CD14-positive monocyte (primary cell): ENCODE data around the gene SLC26A3. TPM values are rescaled to one million over a fixed set of nuclear protein-coding genes. Genes with fewer than 3 reads are reported as not detected.

Experiments used
- DNase-seq, 3 donors: peaks; one replicate each; pipeline ENCODE4 v3.0.0-alpha.2; 2011 to 2022
- H2AFZ ChIP-seq: 2 replicates; pipeline ENCODE4 v1.6.0; 2012; ENCODE audit warnings: mild to moderate bottlenecking, low read depth, low read length, inconsistent platforms; ENCODE audit not compliant: insufficient read depth, poor library complexity, severe bottlenecking
- H3K27ac ChIP-seq, 2 donors: 1 replicate in 1 of 2; 2 replicates in 1 of 2; pipeline ENCODE4 v1.5.1; 2012 to 2013; ENCODE audit warnings: low read length in 2 of 2, control low read depth in 1 of 2, inconsistent platforms in 1 of 2, low read depth in 1 of 2, mild to moderate bottlenecking in 1 of 2
- H3K27me3 ChIP-seq, 2 donors: one replicate each; pipeline versions ENCODE4 v1.6.0 to v1.6.1; 2011 to 2013; ENCODE audit warnings: low read length in 2 of 2; ENCODE audit not compliant: control insufficient read depth in 2 of 2, insufficient read depth in 2 of 2
- H3K36me3 ChIP-seq, 2 donors: replicated peaks in 1 of 2; 1 replicate in 1 of 2; 2 replicates in 1 of 2; pipeline versions ENCODE4 v1.5.1 to v1.6.1; 2012 to 2013; ENCODE audit warnings: low read length in 2 of 2, control low read depth in 1 of 2, inconsistent platforms in 1 of 2, mild to moderate bottlenecking in 1 of 2; ENCODE audit not compliant: insufficient read depth in 2 of 2, control insufficient read depth in 1 of 2
- H3K4me1 ChIP-seq, 2 donors: 1 replicate in 1 of 2; 2 replicates in 1 of 2; pipeline versions ENCODE4 v1.5.1 to v1.6.1; 2012 to 2013; ENCODE audit warnings: low read length in 2 of 2, control low read depth in 1 of 2, inconsistent platforms in 1 of 2, mild to moderate bottlenecking in 1 of 2, moderate library complexity in 1 of 2; ENCODE audit not compliant: insufficient read depth in 2 of 2, control insufficient read depth in 1 of 2
- H3K4me2 ChIP-seq: replicated peaks from 2 replicates; pipeline ENCODE3; 2012; ENCODE audit warnings: low read length, moderate library complexity, mild to moderate bottlenecking; ENCODE audit not compliant: poor library complexity, severe bottlenecking; ENCODE audit errors: extremely low read depth
- H3K4me3 ChIP-seq, 3 experiments: fragments of 200-600 bp in 1 of 3; sonication (generic) in 1 of 3; replicated peaks in 1 of 3; 1 replicate in 2 of 3; 2 replicates in 1 of 3; pipeline ENCODE4 v1.5.1; 2011 to 2013; ENCODE audit warnings: low read length in 3 of 3, mild to moderate bottlenecking in 3 of 3, control low read depth in 2 of 3, low read depth in 2 of 3, inconsistent platforms in 1 of 3, moderate library complexity in 1 of 3
- H3K79me2 ChIP-seq: 2 replicates; pipeline ENCODE4 v1.6.0; 2012; ENCODE audit warnings: mild to moderate bottlenecking, control low read depth, inconsistent platforms, low read length, moderate library complexity; ENCODE audit not compliant: insufficient read depth
- H3K9ac ChIP-seq: 2 replicates; pipeline ENCODE4 v1.6.0; 2017; ENCODE audit warnings: low read length, mild to moderate bottlenecking; ENCODE audit not compliant: insufficient read depth, poor library complexity, severe bottlenecking
- H3K9me3 ChIP-seq, 2 donors: replicated peaks in 1 of 2; 1 replicate in 1 of 2; 2 replicates in 1 of 2; pipeline versions ENCODE4 v1.5.1 to v1.6.1; 2012 to 2013; ENCODE audit warnings: low read length in 2 of 2, control low read depth in 1 of 2; ENCODE audit not compliant: control insufficient read depth in 1 of 2, insufficient read depth in 1 of 2
- H4K20me1 ChIP-seq: 2 replicates; pipeline ENCODE4 v1.6.0; 2012; ENCODE audit warnings: mild to moderate bottlenecking, low read length, control low read depth, moderate library complexity; ENCODE audit not compliant: insufficient read depth
- H3K27ac Mint-ChIP-seq, 7 donors: one replicate each; pipeline ENCODE4 v1.8.0; 2020; ENCODE audit warnings: mild to moderate bottlenecking in 7 of 7, mixed read lengths in 7 of 7, moderate library complexity in 6 of 7, inconsistent platforms in 2 of 7
- H3K27me3 Mint-ChIP-seq, 3 donors: one replicate each; pipeline ENCODE4 v1.8.0; 2021 to 2022; ENCODE audit warnings: low read depth in 3 of 3, mild to moderate bottlenecking in 3 of 3, mixed read lengths in 3 of 3, moderate library complexity in 3 of 3, inconsistent platforms in 1 of 3
- H3K36me3 Mint-ChIP-seq, 2 donors: one replicate each; pipeline ENCODE4 v1.8.0; 2020; ENCODE audit warnings: mixed read lengths in 2 of 2, inconsistent platforms in 1 of 2, mild to moderate bottlenecking in 1 of 2
- H3K4me1 Mint-ChIP-seq: one replicate; pipeline ENCODE4 v1.8.0; 2020; ENCODE audit warnings: mild to moderate bottlenecking, mixed read lengths
- H3K4me3 Mint-ChIP-seq, 2 donors: one replicate each; pipeline ENCODE4 v1.8.0; 2020; ENCODE audit warnings: mild to moderate bottlenecking in 2 of 2, mixed read lengths in 2 of 2, moderate library complexity in 1 of 2
- H3K9me3 Mint-ChIP-seq, 7 donors: one replicate each; pipeline ENCODE4 v1.8.0; 2020 to 2022; ENCODE audit warnings: mixed read lengths in 7 of 7, mild to moderate bottlenecking in 6 of 7, moderate library complexity in 6 of 7, inconsistent platforms in 2 of 7
- WGBS: methylation state at CpG from one replicate; pipeline ENCODE4 v1.1.5; 2013; ENCODE audit warnings: missing lambda C conversion rate; ENCODE audit not compliant: insufficient coverage; 5-methylcytosine and 5-hydroxymethylcytosine counted together
- intact Hi-C, 2 donors: fragments of 100-400 bp; cut with micrococcal nuclease; formaldehyde crosslinking; loops; one replicate each; pipeline versions ENCODE4 v1.15.0 to v1.15.1; 2023
- polyA plus RNA-seq, 3 donors: library from polyadenylated mRNA; depleted of rRNA in 1 of 3; unstranded in 2 of 3; stranded (reverse) in 1 of 3; fragments of 300-500 nt in 2 of 3; fragments of >200 nt in 1 of 3; fragmentation: Illumina TruSeq in 2 of 3; gene quantifications; 1 replicate in 2 of 3; 2 replicates in 1 of 3; pipeline ENCODE4 v1.2.3, GENCODE V29; 2012 to 2021
- TF ChIP-seq, protein P1 (sequence below): fragments of 200-600 bp; IDR thresholded peaks from one replicate; pipeline ENCODE4 v1.8.0; 2022; ENCODE audit warnings: antibody characterized with exemption, mild to moderate bottlenecking

The SLC26A3 gene
- polyA plus RNA-seq, 3 donors, result not detected

- Histone ChIP-seq H2AFZ (peak overlapping the region; percentile 8), H3K79me2 (no peaks in the 10 kb centered on the region), H3K9me3 (peaks cover 0 to 2% of the 10 kb centered on the region in 2 donors), H3K27ac (no peak overlapping the region), H3K27me3 (no peaks in the 10 kb centered on the region), H3K4me3 (no peak overlapping the region), H4K20me1 (no peaks in the 10 kb centered on the region), H3K36me3 (no peaks in the 10 kb centered on the region), H3K9ac (no peak overlapping the region), H3K4me1 (no peaks in the 10 kb centered on the region), H3K4me2 (no peak overlapping the region)
- H3K36me3 Mint-ChIP-seq, result no peaks in the 10 kb centered on the region
- H3K9me3 Mint-ChIP-seq, result peaks cover 0 to 4% (median 2%) of the 10 kb centered on the region in 7 donors
- H3K4me1 Mint-ChIP-seq, result no peaks in the 10 kb centered on the region
- intact Hi-C loops, result loop anchor here in 1 of 2 donors (5.0 kb wide), 1 partner anchor 266 kb away; no protein-coding TSS in a partner anchor
- no peak for DNase-seq
- H3K27ac Mint-ChIP-seq, result peak overlapping the region in 1 of 7 donors; percentile 51
- TF ChIP-seq, protein P1, sequence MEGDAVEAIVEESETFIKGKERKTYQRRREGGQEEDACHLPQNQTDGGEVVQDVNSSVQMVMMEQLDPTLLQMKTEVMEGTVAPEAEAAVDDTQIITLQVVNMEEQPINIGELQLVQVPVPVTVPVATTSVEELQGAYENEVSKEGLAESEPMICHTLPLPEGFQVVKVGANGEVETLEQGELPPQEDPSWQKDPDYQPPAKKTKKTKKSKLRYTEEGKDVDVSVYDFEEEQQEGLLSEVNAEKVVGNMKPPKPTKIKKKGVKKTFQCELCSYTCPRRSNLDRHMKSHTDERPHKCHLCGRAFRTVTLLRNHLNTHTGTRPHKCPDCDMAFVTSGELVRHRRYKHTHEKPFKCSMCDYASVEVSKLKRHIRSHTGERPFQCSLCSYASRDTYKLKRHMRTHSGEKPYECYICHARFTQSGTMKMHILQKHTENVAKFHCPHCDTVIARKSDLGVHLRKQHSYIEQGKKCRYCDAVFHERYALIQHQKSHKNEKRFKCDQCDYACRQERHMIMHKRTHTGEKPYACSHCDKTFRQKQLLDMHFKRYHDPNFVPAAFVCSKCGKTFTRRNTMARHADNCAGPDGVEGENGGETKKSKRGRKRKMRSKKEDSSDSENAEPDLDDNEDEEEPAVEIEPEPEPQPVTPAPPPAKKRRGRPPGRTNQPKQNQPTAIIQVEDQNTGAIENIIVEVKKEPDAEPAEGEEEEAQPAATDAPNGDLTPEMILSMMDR, result no peak
- H3K27me3 Mint-ChIP-seq, result peaks cover 0 to 12% (median 3%) of the 10 kb centered on the region in 3 donors
- no peak overlapping the region for H3K4me3 Mint-ChIP-seq
Measured at GRCh38 chr7:107728276-107728675, 74.7 kb downstream of the SLC26A3 start.

DNA sequence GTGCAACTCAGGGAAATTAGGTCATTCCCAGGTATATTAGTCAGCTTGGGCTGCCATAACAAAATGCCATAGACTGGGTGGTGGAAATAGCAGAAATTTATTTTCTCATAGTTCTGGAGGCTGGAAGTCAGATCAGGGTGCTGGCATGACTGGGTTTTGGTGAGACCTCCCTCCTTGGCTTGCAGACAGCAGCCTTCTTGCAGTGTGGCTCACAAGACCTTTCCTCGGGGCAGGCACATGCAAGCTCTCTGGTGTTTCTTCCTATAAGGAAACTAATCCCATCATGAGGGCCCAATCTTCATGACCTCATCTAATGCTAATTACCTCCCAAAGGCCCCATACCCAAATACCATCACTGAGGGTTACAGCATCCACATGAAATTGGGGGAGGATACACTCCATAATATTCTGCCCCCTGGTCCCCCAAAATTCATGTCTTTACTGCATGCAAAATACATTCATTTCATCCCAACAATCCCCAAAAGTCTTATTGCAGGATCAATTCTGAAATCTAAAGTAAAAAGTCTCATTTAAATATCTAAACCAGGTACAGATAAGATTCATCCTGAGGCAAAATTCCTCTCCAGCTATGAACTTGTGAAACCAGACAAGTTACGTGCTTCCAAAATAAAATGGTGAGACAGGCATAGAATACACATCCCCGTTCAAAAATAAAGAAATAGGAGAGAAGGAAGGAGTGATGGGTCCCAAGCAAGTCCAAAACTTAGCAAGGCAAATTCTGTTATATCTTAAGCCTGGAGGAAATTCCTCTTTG is 76.5 kb downstream of the SLC26A3 start:
- Mint-ChIP-seq H3K4me3 (no peak overlapping the region), H3K4me1 (no peaks in the 10 kb centered on the region), H3K36me3 (no peaks in the 10 kb centered on the region), H3K27me3 (peaks cover 0 to 12% (median 3%) of the 10 kb centered on the region in 3 donors), H3K27ac (no peak overlapping the region), H3K9me3 (no peaks in the 10 kb centered on the region)
- H3K4me1 ChIP-seq, result no peaks in the 10 kb centered on the region
- H3K9me3 ChIP-seq, result no peaks in the 10 kb centered on the region
- H3K27me3 ChIP-seq, result no peaks in the 10 kb centered on the region
- H3K27ac ChIP-seq, result no peak overlapping the region
- TF ChIP-seq, protein P1, result no peak
- intact Hi-C loops, result loop anchor here in 1 of 2 donors (5.0 kb wide), 1 partner anchor 264 kb away; no protein-coding TSS in a partner anchor
- no peaks in the 10 kb centered on the region for H4K20me1 ChIP-seq
- no peak overlapping the region for H3K4me3 ChIP-seq
- no peak overlapping the region for H2AFZ ChIP-seq
- H3K36me3 ChIP-seq, result no peaks in the 10 kb centered on the region
- H3K4me2 ChIP-seq, result no peak overlapping the region
- WGBS, result no CpG with 5 or more reads among the region's 3 CpGs
- no peak for DNase-seq
- no peaks in the 10 kb centered on the region for H3K79me2 ChIP-seq
- H3K9ac ChIP-seq, result no peak overlapping the region
